Astrocyte (in vitro differentiated cells and primary cell): Measurements from ENCODE around the gene ARHGAP4. TPM values are rescaled to one million over a fixed set of nuclear protein-coding genes. Genes with fewer than 3 reads are reported as not detected.

ENCODE experiments used
- DNase-seq: peaks from one replicate; pipeline ENCODE4 v3.0.0-alpha.2; 2010; ENCODE audit warnings: low read depth
- FAIRE-seq: peaks from 2 replicates; lab custom pipeline; 2011; peaks lifted over from hg19 to GRCh38; lab: Jason Lieb, UNC
- H2AFZ ChIP-seq: 2 replicates; pipeline ENCODE4 v1.6.0; 2012; ENCODE audit warnings: low read depth, low read length, inconsistent platforms
- H3K27ac ChIP-seq: 2 replicates; pipeline ENCODE4 v1.5.1; 2011; ENCODE audit warnings: low read depth, low read length, inconsistent platforms
- H3K27me3 ChIP-seq: 2 replicates; pipeline ENCODE4 v1.6.0; 2011; ENCODE audit warnings: low read length, inconsistent platforms; ENCODE audit not compliant: insufficient read depth
- H3K36me3 ChIP-seq: 2 replicates; pipeline ENCODE4 v1.5.1; 2011; ENCODE audit warnings: low read length, inconsistent platforms; ENCODE audit not compliant: insufficient read depth
- H3K4me1 ChIP-seq: 2 replicates; pipeline ENCODE4 v1.5.1; 2011; ENCODE audit warnings: low read length, inconsistent platforms; ENCODE audit not compliant: insufficient read depth
- H3K4me2 ChIP-seq: 2 replicates; pipeline ENCODE4 v1.6.0; 2012; ENCODE audit warnings: low read length, inconsistent platforms
- H3K4me3 ChIP-seq: 2 replicates; pipeline ENCODE4 v1.5.1; 2011; ENCODE audit warnings: low read depth, mild to moderate bottlenecking, low read length, inconsistent platforms; ENCODE audit not compliant: insufficient read depth
- H3K79me2 ChIP-seq: 2 replicates; pipeline ENCODE4 v1.6.0; 2012; ENCODE audit warnings: mild to moderate bottlenecking, low read length, inconsistent platforms; ENCODE audit not compliant: insufficient read depth
- H3K9ac ChIP-seq: 2 replicates; pipeline ENCODE4 v1.6.0; 2012; ENCODE audit warnings: mild to moderate bottlenecking, low read length, inconsistent platforms
- H3K9me3 ChIP-seq: 2 replicates; pipeline ENCODE4 v1.5.1; 2012; ENCODE audit warnings: low read depth, mild to moderate bottlenecking, low read length, inconsistent platforms; ENCODE audit not compliant: insufficient read depth
- H4K20me1 ChIP-seq: 2 replicates; pipeline ENCODE4 v1.6.0; 2012; ENCODE audit warnings: low read length, inconsistent platforms; ENCODE audit not compliant: insufficient read depth
- H3K27ac Mint-ChIP-seq: one replicate; pipeline ENCODE4 v1.8.0; 2021; ENCODE audit warnings: mild to moderate bottlenecking, mixed read lengths; ENCODE audit not compliant: unreplicated experiment
- H3K27me3 Mint-ChIP-seq: one replicate; pipeline ENCODE4 v1.8.0; 2021; ENCODE audit warnings: low read depth, mixed read lengths; ENCODE audit not compliant: unreplicated experiment
- H3K36me3 Mint-ChIP-seq: one replicate; pipeline ENCODE4 v1.8.0; 2021; ENCODE audit warnings: low read depth, mixed read lengths; ENCODE audit not compliant: unreplicated experiment
- H3K4me1 Mint-ChIP-seq: one replicate; pipeline ENCODE4 v1.8.0; 2021; ENCODE audit warnings: low read depth, mixed read lengths; ENCODE audit not compliant: unreplicated experiment
- H3K4me3 Mint-ChIP-seq: one replicate; pipeline ENCODE4 v1.8.0; 2021; ENCODE audit warnings: mild to moderate bottlenecking, moderate library complexity, mixed read lengths; ENCODE audit not compliant: unreplicated experiment
- H3K9me3 Mint-ChIP-seq: one replicate; pipeline ENCODE4 v1.8.0; 2021; ENCODE audit warnings: mild to moderate bottlenecking, mixed read lengths; ENCODE audit not compliant: unreplicated experiment
- CTCF ChIP-seq: IDR thresholded peaks from 2 replicates; pipeline ENCODE4 v1.5.1; 2011; ENCODE audit warnings: low read depth, mild to moderate bottlenecking, inconsistent platforms, low read length, moderate library complexity; ENCODE audit not compliant: insufficient read depth
- EZH2 ChIP-seq: IDR thresholded peaks from 2 replicates; pipeline ENCODE4 v1.6.1; 2012; ENCODE audit warnings: mild to moderate bottlenecking, low read length, inconsistent platforms; ENCODE audit not compliant: insufficient read depth
- total RNA-seq: library from RNA; stranded (reverse); gene quantifications from 2 replicates; pipeline ENCODE4 v1.2.1, GENCODE V29; 2021

Gene ARHGAP4
- total RNA-seq, 1 donor from 2014 or later: 3.9 TPM

GRCh38 chrX:153903991-153904957 lies 21.8 kb downstream of the ARHGAP4 start, which contains the start of gene AVPR2:
TSS of gene AVPR2 (plus strand) at chrX:153904673. CDS start at chrX:153905146, 473 bp downstream.
- Histone ChIP-seq H4K20me1 (no peaks in the 10 kb centered on the region), H2AFZ (no peak within 1 kb of the TSS), H3K9ac (no peak within 1 kb of the TSS), H3K4me2 (no peak within 1 kb of the TSS), H3K4me1 (peaks cover 6% of the 10 kb centered on the region), H3K36me3 (no peaks in the 10 kb centered on the region), H3K27ac (no peak within 1 kb of the TSS), H3K4me3 (no peak within 1 kb of the TSS), H3K9me3 (no peaks in the 10 kb centered on the region), H3K27me3 (no peaks in the 10 kb centered on the region), H3K79me2 (no peaks in the 10 kb centered on the region)
- Mint-ChIP-seq H3K4me3 (no peak within 1 kb of the TSS), H3K27me3 (no peaks in the 10 kb centered on the region), H3K9me3 (no peaks in the 10 kb centered on the region), H3K36me3 (no peaks in the 10 kb centered on the region), H3K4me1 (peaks cover 11% of the 10 kb centered on the region), H3K27ac (no peak within 1 kb of the TSS)
- FAIRE-seq: no peak
- TF ChIP-seq EZH2 (no peak), CTCF (no peak)
- DNase-seq: no peak

- Histone ChIP-seq H2AFZ (no peak overlapping the region), H3K9ac (no peak overlapping the region), H3K9me3 (no peaks in the 10 kb centered on the region), H3K36me3 (no peaks in the 10 kb centered on the region), H3K79me2 (no peaks in the 10 kb centered on the region), H3K4me3 (no peak overlapping the region), H3K4me1 (peaks cover 6% of the 10 kb centered on the region), H3K27me3 (no peaks in the 10 kb centered on the region), H3K27ac (no peak overlapping the region), H4K20me1 (no peaks in the 10 kb centered on the region), H3K4me2 (no peak overlapping the region)
- Mint-ChIP-seq H3K4me3 (no peak overlapping the region), H3K27me3 (no peaks in the 10 kb centered on the region), H3K9me3 (no peaks in the 10 kb centered on the region), H3K36me3 (no peaks in the 10 kb centered on the region), H3K27ac (no peak overlapping the region), H3K4me1 (peaks cover 11% of the 10 kb centered on the region)
- FAIRE-seq (no peak), DNase-seq (no peak)
- no peak for TF ChIP-seq EZH2
- TF ChIP-seq CTCF: no peak
Measured at GRCh38 chrX:153903238-153903980, 22.7 kb downstream of the ARHGAP4 start.
